GM12875 (cell line): ENCODE results near the gene MSANTD7.

Experiments used
- H3K4me3 ChIP-seq: one replicate; pipeline ENCODE4 v1.5.1; 2011; ENCODE audit warnings: low read depth, low read length, control low read depth
- CTCF ChIP-seq: IDR thresholded peaks from 2 replicates; pipeline ENCODE4 v1.5.1; 2011; ENCODE audit warnings: low read depth, mild to moderate bottlenecking, control low read depth, inconsistent platforms, low read length, moderate library complexity, borderline replicate concordance; ENCODE audit not compliant: insufficient read depth

MSANTD7 gene

GRCh38 chr10:14838582-14839304 lies 637 bp downstream of the MSANTD7 start:
- no peak for TF ChIP-seq CTCF
- peak overlapping the region; percentile 100 for H3K4me3 ChIP-seq

GRCh38 chr10:14839305-14839695 lies 1.2 kb downstream of the MSANTD7 start:
- H3K4me3 ChIP-seq: peak overlapping the region; percentile 100
- TF ChIP-seq CTCF: no peak

GRCh38 chr10:14840178-14840577 lies 2.1 kb downstream of the MSANTD7 start:
- no peak overlapping the region for H3K4me3 ChIP-seq
- no peak for TF ChIP-seq CTCF

GRCh38 chr10:14843327-14843988 lies 5.4 kb downstream of the MSANTD7 start:
- no peak for TF ChIP-seq CTCF

GRCh38 chr10:14844948-14845347 lies 6.8 kb downstream of the MSANTD7 start:
- no peak for TF ChIP-seq CTCF
- H3K4me3 ChIP-seq: no peak overlapping the region

More at GRCh38 chr10:14843327-14843988, 5.4 kb downstream of the MSANTD7 start:
- no peak overlapping the region for H3K4me3 ChIP-seq

- no peak overlapping the region for H3K4me3 ChIP-seq
- TF ChIP-seq CTCF: no peak
These were observed 14.1 kb downstream of the MSANTD7 start for GRCh38 chr10:14852236-14852635.

GRCh38 chr10:14855453-14855852 lies 17.3 kb downstream of the MSANTD7 start:
- no peak for TF ChIP-seq CTCF
- no peak overlapping the region for H3K4me3 ChIP-seq
